SK-N-MC (cell line): Measurements from ENCODE around the gene SSC5D.

Experiments used
- EZH2 ChIP-seq: fragments of 200-600 bp; sonication (generic); IDR thresholded peaks from one replicate; pipeline ENCODE4 v1.6.1; 2017; ENCODE audit warnings: antibody characterized with exemption
- POLR2AphosphoS5 ChIP-seq: IDR thresholded peaks from 2 replicates; pipeline ENCODE4 v1.6.1; 2012; ENCODE audit warnings: mild to moderate bottlenecking, low read depth, low read length, borderline replicate concordance

- TF ChIP-seq POLR2AphosphoS5 (no peak), EZH2 (no peak)
Observed at GRCh38 chr19:55481794-55482155, 6.5 kb upstream of the SSC5D start.
